Smooth muscle cell (in vitro differentiated cells): ENCODE data around the gene ELAVL3. TPM values are rescaled to one million over a fixed set of nuclear protein-coding genes. Genes with fewer than 3 reads are reported as not detected.

Experiments used
- DNase-seq: peaks from one replicate; lab custom pipeline; 2025; ENCODE audit not compliant: unreplicated experiment; lab: John Stamatoyannopoulos, UW
- H2AFZ ChIP-seq: fragments of 200-600 bp; sonication (generic); 2 replicates; pipeline ENCODE4 v1.6.0; 2016; ENCODE audit warnings: antibody characterized with exemption, low read depth, mild to moderate bottlenecking
- H3F3A ChIP-seq: fragments of 200-600 bp; sonication (generic); 2 replicates; pipeline ENCODE4 v1.6.0; 2017; ENCODE audit warnings: antibody characterized with exemption, low read depth
- H3K27ac ChIP-seq: fragments of 200-600 bp; sonication (generic); 2 replicates; pipeline ENCODE4 v1.5.1; 2016; ENCODE audit warnings: low read depth, mild to moderate bottlenecking
- H3K27me3 ChIP-seq: fragments of 200-600 bp; sonication (generic); 2 replicates; pipeline ENCODE4 v1.6.1; 2016; ENCODE audit warnings: low read depth, mild to moderate bottlenecking
- H3K36me3 ChIP-seq: fragments of 200-600 bp; sonication (generic); 2 replicates; pipeline ENCODE4 v1.5.1; 2016; ENCODE audit warnings: low read depth
- H3K4me1 ChIP-seq: fragments of 200-600 bp; sonication (generic); 2 replicates; pipeline ENCODE4 v1.5.1; 2016; ENCODE audit warnings: low read depth
- H3K4me2 ChIP-seq: fragments of 200-600 bp; sonication (generic); 2 replicates; pipeline ENCODE4 v1.6.0; 2016; ENCODE audit warnings: mild to moderate bottlenecking
- H3K4me3 ChIP-seq: fragments of 200-600 bp; sonication (generic); 2 replicates; pipeline ENCODE4 v1.5.1; 2016; ENCODE audit warnings: mild to moderate bottlenecking
- H3K79me2 ChIP-seq: fragments of 200-600 bp; sonication (generic); 2 replicates; pipeline ENCODE4 v1.6.0; 2016; ENCODE audit warnings: low read depth, mild to moderate bottlenecking
- H3K9ac ChIP-seq: fragments of 200-600 bp; sonication (generic); 2 replicates; pipeline ENCODE4 v1.6.0; 2016; ENCODE audit warnings: low read depth
- H3K9me3 ChIP-seq: fragments of 200-600 bp; sonication (generic); replicated peaks from 2 replicates; pipeline ENCODE4 v1.5.1; 2016; ENCODE audit warnings: low read depth
- H4K20me1 ChIP-seq: fragments of 200-600 bp; sonication (generic); 2 replicates; pipeline ENCODE4 v1.6.0; 2016; ENCODE audit warnings: low read depth
- CTCF ChIP-seq: fragments of 200-600 bp; sonication (generic); IDR thresholded peaks from 2 replicates; pipeline ENCODE4 v1.5.1; 2017; ENCODE audit warnings: borderline replicate concordance, mild to moderate bottlenecking, antibody characterized with exemption; ENCODE audit not compliant: insufficient read depth, poor library complexity, severe bottlenecking
- WGBS: methylation state at CpG from one replicate; pipeline ENCODE4 v1.1.7; 2016; ENCODE audit warnings: low lambda C conversion rate; 5-methylcytosine and 5-hydroxymethylcytosine counted together
- polyA plus RNA-seq: library from polyadenylated mRNA; unstranded; fragments of >200 nt; fragmentation: Nextera tagmentation; extraction: Ambion mirVana; gene quantifications from 2 replicates; pipeline ENCODE4 v1.2.1, GENCODE V29; 2016
- total RNA-seq: library from RNA; depleted of rRNA; stranded (reverse); fragments of >200 nt; gene quantifications from 2 replicates; pipeline ENCODE4 v1.2.3, GENCODE V29; 2014

ELAVL3 gene
- total and polyA plus RNA-seq, 2 experiments from 2014 or later = not detected

GRCh38 chr19:11465600-11465999 lies 15.2 kb downstream of the ELAVL3 start:
- 61% methylated on average over 5 of the region's 8 CpGs for WGBS

GRCh38 chr19:11464333-11465265 lies 16.2 kb downstream of the ELAVL3 start:
- no peak overlapping the region for H3K4me2 ChIP-seq

More at GRCh38 chr19:11465600-11465999, 15.2 kb downstream of the ELAVL3 start:
- Histone ChIP-seq H3K4me1 (no peaks in the 10 kb centered on the region), H3F3A (no peaks in the 10 kb centered on the region), H3K9me3 (no peaks in the 10 kb centered on the region), H3K36me3 (no peaks in the 10 kb centered on the region), H3K4me3 (no peak overlapping the region), H4K20me1 (no peaks in the 10 kb centered on the region), H3K4me2 (no peak overlapping the region), H3K9ac (no peak overlapping the region), H3K27ac (no peak overlapping the region), H3K27me3 (no peaks in the 10 kb centered on the region), H2AFZ (no peak overlapping the region), H3K79me2 (no peaks in the 10 kb centered on the region)
- TF ChIP-seq CTCF = no peak
- DNase-seq = no peak

GRCh38 chr19:11463391-11463790 lies 17.5 kb downstream of the ELAVL3 start:
- Histone ChIP-seq H3K4me1 (no peaks in the 10 kb centered on the region), H3K9me3 (no peaks in the 10 kb centered on the region), H3K79me2 (no peaks in the 10 kb centered on the region), H3K27ac (no peak overlapping the region), H4K20me1 (no peaks in the 10 kb centered on the region), H3F3A (no peaks in the 10 kb centered on the region), H2AFZ (no peak overlapping the region), H3K4me2 (no peak overlapping the region), H3K36me3 (no peaks in the 10 kb centered on the region), H3K4me3 (no peak overlapping the region), H3K27me3 (no peaks in the 10 kb centered on the region), H3K9ac (no peak overlapping the region)
- TF ChIP-seq CTCF = no peak
- 81% methylated on average over 12 of the region's 12 CpGs for WGBS
- no peak for DNase-seq

More at GRCh38 chr19:11464333-11465265, 16.2 kb downstream of the ELAVL3 start:
- no peak overlapping the region for H3K4me3 ChIP-seq
- no peaks in the 10 kb centered on the region for H3F3A ChIP-seq
- DNase-seq = no peak
- H3K9me3 ChIP-seq = no peaks in the 10 kb centered on the region
- H3K36me3 ChIP-seq = no peaks in the 10 kb centered on the region
- no peak overlapping the region for H3K9ac ChIP-seq
- H3K79me2 ChIP-seq = no peaks in the 10 kb centered on the region
- H4K20me1 ChIP-seq = no peaks in the 10 kb centered on the region
- no peak overlapping the region for H2AFZ ChIP-seq
- no peaks in the 10 kb centered on the region for H3K4me1 ChIP-seq
- H3K27ac ChIP-seq = no peak overlapping the region
- TF ChIP-seq CTCF = no peak
- WGBS = 86% methylated on average over 8 of the region's 11 CpGs
- H3K27me3 ChIP-seq = no peaks in the 10 kb centered on the region
